ENCODE measurements around the gene SLC39A11. TPM values are rescaled to one million over a fixed set of nuclear protein-coding genes. Genes with fewer than 3 reads are reported as not detected.

The SLC39A11 gene
- total and polyA plus RNA-seq, 2 of the 13 experiments (the other 11 are each of a cell fraction or from before 2014, with no cell fraction given): 17.2 to 31.5 TPM

- TF ChIP-seq SIX1 (CRISPR knock-in tag; IDR thresholded peaks at IDR 0.05; ENCODE audit: borderline replicate concordance) (no peak), ZMYM2 (CRISPR knock-in tag; IDR thresholded peaks at IDR 0.05) (no peak), ZNF546 (CRISPR knock-in tag; conservative IDR thresholded peaks at IDR 0.05) (no peak), SIN3B (IDR thresholded peaks at IDR 0.05; ENCODE audit: low read length) (0 out of 2 replicates have a peak, but pooled peaks have one; percentile 38), ZNF878 (CRISPR knock-in tag; IDR thresholded peaks at IDR 0.05) (no peak), ZSCAN5A (CRISPR knock-in tag; IDR thresholded peaks at IDR 0.05; ENCODE audit: borderline replicate concordance) (no peak), ZNF543 (CRISPR knock-in tag; IDR thresholded peaks at IDR 0.05) (no peak), SAP130 (CRISPR knock-in tag; IDR thresholded peaks at IDR 0.05; ENCODE audit: low read depth) (peak; percentile 30; the same call in 1 of the 2 replicates), RFX3 (CRISPR knock-in tag; IDR thresholded peaks at IDR 0.05) (no peak), ZNF407 (CRISPR knock-in tag; IDR thresholded peaks at IDR 0.05; ENCODE audit: not compliant biosample characterization) (no peak), GATAD2A (CRISPR knock-in tag; IDR thresholded peaks at IDR 0.05) (peak; percentile 58), AHR (CRISPR knock-in tag; IDR thresholded peaks at IDR 0.05) (no peak), ZMAT5 (CRISPR knock-in tag; IDR thresholded peaks at IDR 0.05; ENCODE audit: borderline replicate concordance, low read depth) (no peak), ZNF720 (CRISPR knock-in tag; IDR thresholded peaks at IDR 0.05) (no peak), TRIM22 (IDR thresholded peaks at IDR 0.05) (no peak), ZNF207 (IDR thresholded peaks at IDR 0.05; ENCODE audit: borderline replicate concordance) (no peak)
These were observed 106.4 kb downstream of the SLC39A11 start (continued) for GRCh38 chr17:72985882-72986720.

All from HepG2 (cell line).